Left lung (tissue), 10 donors: ENCODE results near the gene DBNDD2. TPM values are rescaled to one million over a fixed set of nuclear protein-coding genes. Genes with fewer than 3 reads are reported as not detected.

ENCODE experiments used
- ATAC-seq: fragments of 200-7000 bp; cut with Tn5 transposase; one replicate; pipeline ENCODE4 v1.9.1; 2020; ENCODE audit warnings: moderate library complexity
- DNase-seq, 4 donors: peaks; one replicate each; pipeline ENCODE4 v3.0.0-alpha.2; 2013 to 2020
- H3K27ac ChIP-seq, 2 donors: fragments of 200-600 bp; sonication (generic) in 1 of 2; one replicate each; pipeline versions ENCODE4 v1.5.0 to v1.8.0; 2020 to 2021
- H3K27me3 ChIP-seq, 2 donors: fragments of 200-600 bp; sonication (generic) in 1 of 2; one replicate each; pipeline versions ENCODE4 v1.5.0 to v1.8.0; 2020 to 2021
- H3K36me3 ChIP-seq, 2 donors: fragments of 200-600 bp; sonication (generic) in 1 of 2; one replicate each; pipeline versions ENCODE4 v1.5.0 to v1.8.0; 2020 to 2021
- H3K4me1 ChIP-seq, 2 donors: fragments of 200-600 bp; one replicate each; pipeline ENCODE4 v1.8.0; 2021
- H3K4me3 ChIP-seq, 2 donors: fragments of 200-600 bp; sonication (generic) in 1 of 2; one replicate each; pipeline versions ENCODE4 v1.5.0 to v1.8.0; 2020 to 2021; ENCODE audit warnings: mild to moderate bottlenecking in 1 of 2
- H3K9me3 ChIP-seq, 2 donors: fragments of 200-600 bp; sonication (generic) in 1 of 2; one replicate each; pipeline versions ENCODE4 v1.5.0 to v1.8.0; 2020 to 2021
- CTCF ChIP-seq, 2 donors: fragments of 200-600 bp; sonication (generic) in 1 of 2; IDR thresholded peaks; one replicate each; pipeline versions ENCODE4 v1.5.0 to v1.8.0; 2021; ENCODE audit warnings: antibody characterized with exemption in 2 of 2
- intact Hi-C, 2 donors: fragments of 100-400 bp; cut with DNase I; formaldehyde crosslinking; loops; one replicate each; pipeline versions ENCODE4 v1.11.2 to v1.14.2; 2022
- polyA plus RNA-seq, 6 donors: library from polyadenylated mRNA; unstranded; fragments of 120-200 nt; gene quantifications; one replicate each; pipeline ENCODE4 v1.2.1, GENCODE V29; 2013; ENCODE audit not compliant: insufficient read length in 6 of 6
- total RNA-seq, 2 donors: library from RNA; stranded (reverse); fragmentation: NEBNext Ultra II Directional; extraction: Animal tissue kit (Norgen Biotek cat#: 25700); gene quantifications; one replicate each; pipeline ENCODE4 v1.2.1, GENCODE V29; 2021
- donor health status: DM: no; HTN: yes; CAD: no.
- donor health status: DM: no; HTN: no; CAD: no.

Gene DBNDD2
- total and polyA plus RNA-seq, 8 donors: 18.9 to 66.4 (median 21.8) TPM

GRCh38 chr20:45366192-45366591, 41.9 kb upstream of the DBNDD2 start:
- DNase-seq: no peak
- no peak for ATAC-seq

GRCh38 chr20:45366631-45367030, 41.5 kb upstream of the DBNDD2 start:
- H3K4me3 ChIP-seq: no peak overlapping the region
- H3K4me1 ChIP-seq: peaks cover 16 to 63% of the 10 kb centered on the region in 2 donors
- H3K9me3 ChIP-seq: no peaks in the 10 kb centered on the region
- no peak for ATAC-seq
- TF ChIP-seq CTCF (IDR thresholded peaks at IDR 0.05): no peak
- peak overlapping the region in 1 of 2 donors; percentile 66 for H3K27ac ChIP-seq
- DNase-seq: no peak
- H3K36me3 ChIP-seq: peaks cover 0 to 29% of the 10 kb centered on the region in 2 donors
- H3K27me3 ChIP-seq: no peaks in the 10 kb centered on the region
- intact Hi-C loops: no loop called here

More at GRCh38 chr20:45366192-45366591, 41.9 kb upstream of the DBNDD2 start:
- no peak for TF ChIP-seq CTCF (IDR thresholded peaks at IDR 0.05)
- peaks cover 0 to 29% of the 10 kb centered on the region in 2 donors for H3K36me3 ChIP-seq
- no peaks in the 10 kb centered on the region for H3K9me3 ChIP-seq
- H3K4me3 ChIP-seq: no peak overlapping the region
- no peaks in the 10 kb centered on the region for H3K27me3 ChIP-seq
- H3K27ac ChIP-seq: no peak overlapping the region
- peaks cover 16 to 67% of the 10 kb centered on the region in 2 donors for H3K4me1 ChIP-seq
- intact Hi-C loops: no loop called here

GRCh38 chr20:45367126-45367525, 41.0 kb upstream of the DBNDD2 start:
- TF ChIP-seq CTCF (IDR thresholded peaks at IDR 0.05): no peak
- H3K9me3 ChIP-seq: no peaks in the 10 kb centered on the region

GRCh38 chr20:45368221-45368980, 39.7 kb upstream of the DBNDD2 start:
- H3K36me3 ChIP-seq: peaks cover 0 to 29% of the 10 kb centered on the region in 2 donors
- DNase-seq (peak in 1 of 4 donors; percentile 55), ATAC-seq (peak; percentile 6)
- H3K9me3 ChIP-seq: no peaks in the 10 kb centered on the region
- intact Hi-C loops: no loop called here
- H3K27me3 ChIP-seq: no peaks in the 10 kb centered on the region
- H3K27ac ChIP-seq: peak overlapping the region in 1 of 2 donors; percentile 66
- H3K4me1 ChIP-seq: peaks cover 13 to 66% of the 10 kb centered on the region in 2 donors
- TF ChIP-seq CTCF (IDR thresholded peaks at IDR 0.05): no peak
- no peak overlapping the region for H3K4me3 ChIP-seq

More at GRCh38 chr20:45367126-45367525, 41.0 kb upstream of the DBNDD2 start:
- ATAC-seq (no peak), DNase-seq (no peak)
- peaks cover 0 to 29% of the 10 kb centered on the region in 2 donors for H3K36me3 ChIP-seq
- peaks cover 16 to 61% of the 10 kb centered on the region in 2 donors for H3K4me1 ChIP-seq
- no peak overlapping the region for H3K4me3 ChIP-seq
- intact Hi-C loops: no loop called here
- peak overlapping the region; percentile 2 to 66 for H3K27ac ChIP-seq
- no peaks in the 10 kb centered on the region for H3K27me3 ChIP-seq

GRCh38 chr20:45370571-45371160, 37.4 kb upstream of the DBNDD2 start:
- no peaks in the 10 kb centered on the region for H3K27me3 ChIP-seq
- no peaks in the 10 kb centered on the region for H3K9me3 ChIP-seq
- H3K36me3 ChIP-seq: peaks cover 0 to 32% of the 10 kb centered on the region in 2 donors
- ATAC-seq: no peak
- TF ChIP-seq CTCF (IDR thresholded peaks at IDR 0.05): no peak
- no peak overlapping the region for H3K27ac ChIP-seq
- peaks cover 0 to 47% of the 10 kb centered on the region in 2 donors for H3K4me1 ChIP-seq
- H3K4me3 ChIP-seq: no peak overlapping the region
- intact Hi-C loops: no loop called here
- DNase-seq: no peak
